T-helper 2 cell treated with Interferon-gamma antibody and Interleukin-4, amounts not matched to agents 100 ng/mL and 5 ng/mL, for 36 hours (primary cell): Measurements from ENCODE around the gene FRMD3. TPM values are rescaled to one million over a fixed set of nuclear protein-coding genes. Genes with fewer than 3 reads are reported as not detected.

Experiments
- intact Hi-C: fragments of 100-400 bp; cut with micrococcal nuclease; formaldehyde crosslinking; loops from one replicate; pipeline ENCODE4 v1.15.1; 2023
- total RNA-seq: library from RNA; stranded (reverse); gene quantifications from 2 replicates; pipeline ENCODE4 v1.2.3, GENCODE V29; 2022

Gene FRMD3
- total RNA-seq, 1 donor from 2014 or later, result 0.70 TPM

DNA sequence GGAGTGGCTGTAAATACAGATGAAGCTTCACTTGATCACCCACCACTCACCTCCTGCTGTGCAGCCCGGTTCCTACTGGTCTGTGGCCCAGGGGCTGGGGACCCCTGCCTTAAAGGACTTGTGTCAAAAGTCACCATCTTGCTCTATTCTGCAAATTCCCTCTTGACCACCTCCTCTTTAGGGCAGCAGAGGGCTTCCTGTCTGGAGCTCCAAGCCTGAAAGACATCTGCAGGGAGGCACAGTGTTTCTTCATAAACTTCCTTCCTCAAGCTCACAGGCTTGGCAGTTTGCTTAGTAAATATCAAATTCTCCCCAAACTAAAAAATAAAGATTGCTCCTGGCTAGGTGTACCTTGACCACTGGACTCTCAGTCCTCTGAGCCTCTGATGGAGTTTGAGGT, 104.4 kb downstream of the FRMD3 start:
- intact Hi-C loops, result no loop called here

DNA sequence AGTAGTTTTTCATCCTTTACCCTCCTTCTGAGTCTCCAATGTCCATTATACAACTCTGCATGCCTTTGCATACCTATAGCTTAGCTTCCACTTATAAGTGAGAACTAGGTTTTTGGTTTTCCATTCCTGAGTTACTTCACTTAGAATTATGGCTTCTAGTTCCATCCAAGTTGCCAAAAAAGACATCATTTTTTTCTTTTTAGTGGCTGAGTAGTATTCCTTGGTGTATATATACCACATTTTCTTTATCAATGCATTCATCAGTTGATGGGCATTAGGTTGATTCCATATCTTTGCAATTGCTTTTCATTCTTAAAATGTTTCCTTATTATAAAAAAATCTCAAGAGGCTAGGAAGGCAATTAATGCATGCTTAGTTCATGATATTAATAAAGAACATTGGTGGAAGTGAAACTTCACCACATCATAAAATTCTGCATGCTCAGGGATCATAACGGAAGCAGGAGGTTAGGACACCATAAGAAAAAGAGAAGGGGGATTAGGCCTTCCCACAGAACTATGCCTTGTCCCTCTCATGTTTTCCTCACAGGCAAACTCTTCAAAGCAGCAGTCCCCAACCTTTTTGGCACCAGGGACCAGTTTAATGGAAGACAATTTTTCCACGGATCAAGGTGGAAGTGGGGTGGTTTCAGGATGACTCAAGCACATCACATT, 105.2 kb downstream of the FRMD3 start:
- intact Hi-C loops, result no loop called here

DNA sequence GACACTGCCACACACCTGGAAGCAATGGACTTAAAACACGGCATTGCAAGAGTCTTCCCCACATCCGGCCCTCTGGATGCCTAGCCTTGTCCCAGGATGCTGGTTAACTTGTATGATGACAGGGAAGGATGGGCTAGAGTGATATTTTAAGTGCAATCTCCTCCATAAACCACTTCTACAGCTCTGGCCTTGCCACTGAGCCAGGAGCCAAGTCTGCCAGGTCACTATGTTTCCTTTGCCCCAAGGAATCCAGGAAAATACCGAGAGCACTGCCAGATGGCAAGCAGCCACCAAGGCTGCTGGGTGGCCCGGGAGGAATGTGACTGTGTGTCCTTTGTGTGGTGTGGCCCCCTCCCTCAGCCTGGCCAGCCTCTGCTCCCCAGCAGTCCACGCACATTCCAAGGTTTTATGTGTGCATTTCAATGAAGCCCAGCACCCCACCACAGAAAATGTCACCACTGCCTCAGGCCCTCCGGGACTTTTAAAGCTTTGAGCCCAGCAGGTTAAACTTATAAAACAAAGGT, 106.0 kb downstream of the FRMD3 start:
- intact Hi-C loops, result no loop called here

DNA sequence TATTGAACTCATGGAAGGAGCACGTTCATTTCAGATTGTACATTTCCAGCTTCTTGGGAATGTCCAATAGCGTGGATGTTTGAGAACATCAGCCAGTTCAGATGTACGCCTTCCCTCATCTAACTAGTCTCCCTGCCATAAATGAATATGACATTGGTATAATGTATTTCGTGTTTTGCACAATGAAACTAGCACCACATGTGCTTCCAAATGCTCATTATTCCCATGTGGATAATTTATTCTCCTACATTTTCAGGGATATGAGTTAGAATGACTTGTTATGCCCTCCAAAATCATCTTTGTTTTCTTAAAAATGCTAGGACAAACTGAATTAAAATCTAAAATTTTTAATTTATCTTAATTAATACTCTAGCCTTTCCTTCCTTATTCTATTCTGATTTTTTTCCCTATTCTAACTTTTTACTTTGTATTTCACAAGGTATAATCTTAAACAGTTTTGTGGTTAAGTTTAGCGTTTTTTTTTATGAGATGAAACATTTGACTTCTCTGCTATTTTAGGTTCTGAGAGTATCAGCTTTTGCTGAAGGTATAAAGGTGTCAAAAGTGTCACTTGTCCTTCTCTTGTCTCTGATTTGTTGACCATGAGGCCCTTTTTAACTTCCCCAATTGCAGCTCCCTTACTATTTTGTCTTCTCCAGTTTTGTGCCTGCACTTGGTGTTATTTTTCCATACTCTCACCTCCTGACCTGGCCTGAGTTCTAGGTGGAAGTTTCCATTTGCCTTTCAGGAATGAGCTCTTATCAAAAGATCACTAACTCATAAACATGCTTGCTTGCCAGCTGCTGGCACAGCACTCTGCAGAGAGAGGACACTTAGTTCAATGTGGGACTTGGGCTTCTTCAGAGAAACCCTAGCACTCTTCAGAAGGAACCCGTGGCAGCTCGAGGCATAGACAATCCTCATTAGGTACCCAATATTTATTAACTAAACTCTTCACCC, 106.8 kb downstream of the FRMD3 start:
- intact Hi-C loops, result no loop called here

DNA sequence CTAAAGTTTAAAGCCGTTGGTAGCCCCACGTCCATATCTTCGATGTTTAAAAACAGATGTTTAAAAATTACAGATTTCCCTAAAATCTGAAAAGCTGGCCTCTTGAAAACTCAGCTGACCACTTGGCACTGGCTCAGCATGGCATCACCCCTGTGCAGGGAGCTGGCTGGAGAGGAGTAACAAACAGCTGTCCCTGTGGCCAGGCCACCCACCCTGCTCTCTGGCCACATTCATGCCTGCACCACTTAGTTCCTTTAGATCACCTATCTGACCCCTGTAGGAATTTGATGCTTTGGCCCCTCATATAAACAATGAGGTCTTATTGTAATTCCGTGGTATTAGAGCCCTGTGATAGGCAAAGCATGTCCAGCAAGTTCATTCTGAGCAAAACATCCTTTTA, 107.5 kb downstream of the FRMD3 start:
- intact Hi-C loops, result no loop called here

DNA sequence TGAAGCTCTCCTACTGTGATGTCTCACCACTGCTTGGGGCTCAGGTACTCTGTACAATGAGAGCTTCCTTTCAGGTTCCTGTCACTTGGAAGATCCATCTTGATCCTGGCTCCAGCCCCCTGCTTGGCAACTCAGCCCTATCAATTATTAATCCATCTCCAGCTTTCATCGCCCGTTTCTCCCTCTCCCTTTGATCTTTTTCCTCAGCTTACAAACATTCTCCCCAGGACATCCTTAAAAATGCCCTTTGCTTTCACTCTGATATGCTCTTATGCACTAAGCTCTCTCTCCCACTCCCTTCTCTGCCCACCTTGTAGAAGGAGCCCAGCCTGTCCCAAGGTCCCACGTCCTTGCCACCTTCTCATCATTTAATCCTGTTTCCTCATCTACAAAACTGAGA, 109.0 kb downstream of the FRMD3 start:
- intact Hi-C loops, result no loop called here

DNA sequence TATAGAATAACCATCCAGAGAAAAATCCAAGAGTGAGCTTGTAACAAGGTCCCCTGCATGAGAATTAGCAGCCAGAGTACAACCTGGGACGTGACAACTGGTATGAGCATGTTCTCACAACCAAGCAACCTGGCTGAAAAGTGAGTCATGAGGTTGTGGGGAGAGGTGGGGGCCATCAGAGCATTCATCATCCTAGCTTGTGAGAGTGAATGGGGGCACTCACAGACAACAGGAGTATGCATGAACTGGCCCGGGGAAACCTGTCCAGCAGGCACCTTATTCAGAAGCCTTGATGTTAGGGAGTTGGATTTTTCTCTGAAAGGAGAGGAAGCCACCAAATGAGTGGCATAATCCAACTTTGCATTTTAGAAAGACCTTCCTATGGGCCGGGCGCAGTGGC, 113.0 kb downstream of the FRMD3 start:
- intact Hi-C loops, result no loop called here

DNA sequence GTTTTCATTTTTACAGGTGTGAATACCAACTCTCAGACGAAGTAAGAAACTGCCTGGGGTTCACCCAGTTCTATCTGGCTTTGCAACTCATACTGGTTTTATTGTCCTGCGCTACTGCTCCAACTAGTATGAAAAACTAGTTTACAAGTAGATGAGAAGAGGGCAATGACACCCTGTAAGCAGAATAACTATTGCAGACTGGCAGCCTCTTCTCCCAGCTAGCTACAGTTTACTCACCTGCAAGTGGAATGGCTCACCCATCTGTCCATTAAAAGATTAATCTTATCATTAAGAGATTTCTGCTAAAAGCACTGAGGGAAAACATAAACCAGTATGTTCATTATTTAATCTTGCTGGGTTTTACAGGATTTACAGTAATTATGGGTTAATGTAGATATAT, 113.4 kb downstream of the FRMD3 start:
- intact Hi-C loops, result no loop called here

DNA sequence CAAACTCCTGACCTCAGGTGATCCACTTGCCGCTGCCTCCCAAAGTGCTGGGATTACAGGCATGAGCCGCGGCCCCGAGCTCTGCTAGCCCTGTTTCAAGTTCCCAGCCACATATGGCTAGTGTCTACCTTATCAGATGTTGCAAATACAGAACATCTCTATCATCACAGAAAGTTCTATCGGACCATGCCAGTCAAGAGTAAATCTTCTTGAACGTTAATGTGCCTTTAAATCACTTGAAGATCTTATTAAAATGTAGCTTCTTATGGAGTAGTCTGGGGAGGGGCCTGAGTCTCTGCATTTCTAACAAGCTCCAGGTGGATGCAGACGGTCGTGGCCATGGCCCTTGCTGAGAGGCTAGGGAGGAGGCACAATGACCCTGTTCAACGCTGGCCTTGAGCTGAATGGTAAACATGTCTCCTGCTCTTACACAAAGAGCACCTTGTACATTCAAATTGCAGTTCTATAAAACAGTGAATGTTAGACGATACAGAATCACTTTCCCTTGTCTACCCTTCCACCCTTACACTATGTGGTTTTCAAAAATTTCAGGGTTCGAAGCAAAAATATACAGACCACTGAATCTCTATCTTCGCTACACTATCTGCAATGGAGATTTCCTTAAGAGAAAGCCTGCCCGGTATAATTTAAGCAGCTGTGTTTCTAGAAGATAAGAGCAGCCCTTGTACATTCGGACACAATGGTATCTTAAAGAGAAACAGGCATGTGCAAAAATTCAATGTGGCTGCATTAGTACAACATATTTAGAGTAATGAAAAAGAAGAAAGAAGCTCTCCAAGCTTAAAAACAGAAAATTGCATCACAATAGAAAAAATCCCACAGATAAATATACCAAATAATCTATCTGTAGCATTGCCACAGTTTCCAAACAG, 114.1 kb downstream of the FRMD3 start:
- intact Hi-C loops, result no loop called here

DNA sequence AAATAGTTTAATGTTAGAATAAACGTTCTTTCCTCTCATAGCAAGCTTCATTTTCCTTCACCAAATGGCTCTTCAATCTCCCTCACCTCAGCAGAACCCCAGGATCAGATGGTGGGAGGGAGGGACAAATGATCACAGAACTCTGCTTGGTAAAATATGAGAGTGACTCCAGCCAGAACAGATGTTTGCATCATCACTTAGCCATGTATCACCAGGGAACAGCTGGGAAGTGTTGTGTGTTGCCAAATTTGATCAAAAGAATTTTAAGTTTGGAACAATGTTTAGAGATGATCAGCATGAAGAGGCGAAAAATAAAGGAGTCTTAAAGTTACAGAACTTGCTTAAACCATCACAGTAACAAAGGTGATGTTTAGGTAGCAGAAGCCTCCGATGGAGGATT, 115.7 kb downstream of the FRMD3 start:
- intact Hi-C loops, result no loop called here

DNA sequence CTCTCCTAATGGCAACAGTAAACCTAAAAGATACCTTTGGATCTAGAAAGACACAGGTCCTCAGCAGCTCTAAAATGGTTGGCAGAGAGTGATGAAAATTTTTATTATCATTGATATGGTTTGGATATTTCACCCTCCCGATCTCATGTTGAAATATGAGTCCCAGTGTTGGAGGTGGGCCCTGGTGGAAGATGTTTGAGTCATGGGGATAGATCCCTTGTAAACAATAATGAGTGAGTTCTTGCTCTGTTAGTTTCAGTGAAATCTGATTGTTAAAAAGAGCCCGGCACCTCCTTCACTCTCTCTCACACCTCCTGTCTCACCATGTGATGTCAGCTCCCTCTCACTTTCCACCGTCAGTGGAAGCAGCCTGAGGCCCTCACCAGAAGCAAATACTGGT, 117.7 kb downstream of the FRMD3 start:
- intact Hi-C loops, result no loop called here

DNA sequence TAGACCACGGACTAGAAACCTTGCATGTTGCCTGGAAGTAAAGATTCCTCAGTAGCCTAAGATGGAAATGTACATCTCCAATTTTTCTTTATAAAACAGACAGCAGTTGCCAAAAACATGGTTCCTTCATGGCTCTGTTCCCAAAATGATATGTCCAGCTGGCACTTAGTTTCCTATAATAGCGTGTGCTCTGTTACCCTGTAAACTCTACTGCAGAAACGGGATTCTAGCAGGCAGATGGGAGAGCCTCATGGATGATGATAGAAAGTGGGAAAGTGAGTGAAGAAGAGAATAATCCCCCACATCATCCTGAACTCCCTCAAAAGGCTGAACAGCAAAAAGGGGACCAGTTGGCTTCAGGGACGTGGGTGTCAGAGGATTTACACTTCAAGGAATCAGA, 118.2 kb downstream of the FRMD3 start:
- intact Hi-C loops, result no loop called here

DNA sequence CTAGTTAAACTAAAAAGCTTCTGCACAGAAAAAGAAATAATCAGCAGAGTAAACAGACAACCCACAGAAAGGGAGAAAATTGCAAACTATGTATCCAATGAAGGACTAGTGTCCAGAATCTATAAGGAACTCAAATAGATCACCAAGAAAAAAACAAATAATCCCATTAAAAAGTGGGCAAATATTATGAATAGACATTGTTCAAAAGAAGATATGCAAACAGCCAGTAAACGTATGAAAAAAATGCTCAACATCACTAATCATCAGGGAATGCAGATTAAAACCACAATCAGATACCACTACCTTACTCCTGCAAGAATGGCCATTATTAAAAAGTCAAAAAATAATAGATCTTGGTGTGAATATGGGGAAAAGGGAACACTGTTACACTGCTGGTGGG, 119.9 kb downstream of the FRMD3 start:
- intact Hi-C loops, result no loop called here

DNA sequence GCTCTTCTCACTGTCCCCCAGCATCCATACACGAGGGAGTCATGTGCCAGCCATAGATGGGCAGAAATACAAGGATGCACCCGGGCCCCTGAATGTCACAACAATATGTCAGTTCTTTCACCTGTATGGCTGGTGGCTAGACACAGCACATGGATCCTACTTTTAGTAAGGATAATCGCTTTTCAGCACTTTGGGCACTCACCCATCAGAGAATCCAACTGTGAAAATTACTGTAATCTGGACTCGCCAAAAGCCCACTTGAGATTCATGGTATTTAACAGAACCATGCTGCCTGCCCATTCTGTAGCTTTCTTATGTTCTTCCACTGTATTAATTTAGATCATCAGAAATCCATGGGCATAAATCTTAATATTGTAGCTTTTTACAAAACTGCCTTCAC, 124.8 kb downstream of the FRMD3 start:
- intact Hi-C loops, result no loop called here

DNA sequence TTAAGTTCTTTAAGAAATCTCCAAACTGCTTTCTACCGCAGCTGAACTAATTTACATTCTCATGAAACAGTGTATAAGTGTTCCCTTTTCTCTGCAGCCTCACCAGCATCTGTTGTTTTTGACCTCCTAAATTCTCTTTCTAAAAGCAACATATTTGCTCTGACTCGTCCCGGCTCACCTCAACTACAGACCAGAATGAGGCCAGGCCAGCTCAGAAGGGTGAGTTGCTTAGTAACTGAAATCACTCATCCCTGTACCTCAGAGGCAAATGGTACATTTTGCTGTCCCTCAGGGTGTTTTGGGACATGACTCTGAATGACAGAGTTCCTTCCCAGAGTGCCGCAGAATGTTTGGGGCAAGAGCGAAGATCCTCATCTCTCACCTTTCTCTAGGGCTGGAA, 127.5 kb downstream of the FRMD3 start:
- intact Hi-C loops, result no loop called here

DNA sequence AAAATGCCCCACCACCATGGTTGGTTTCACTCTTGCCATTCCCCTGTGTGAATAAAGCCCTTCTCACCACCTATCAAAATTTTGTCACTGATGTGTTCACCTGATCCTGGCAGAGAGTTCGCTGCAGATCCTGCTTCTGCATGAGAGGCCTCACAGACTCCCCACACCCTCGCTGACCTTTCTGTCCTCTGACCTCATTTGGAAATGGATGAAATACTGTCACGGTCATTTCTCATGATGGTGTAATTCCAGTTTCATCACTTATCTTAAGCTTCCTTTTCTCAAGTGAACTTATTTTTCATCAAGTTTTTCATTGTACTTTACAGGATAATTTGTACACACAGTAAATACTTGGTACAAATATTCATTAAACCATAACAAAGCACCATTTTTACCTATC, 131.3 kb downstream of the FRMD3 start:
- intact Hi-C loops, result no loop called here

DNA sequence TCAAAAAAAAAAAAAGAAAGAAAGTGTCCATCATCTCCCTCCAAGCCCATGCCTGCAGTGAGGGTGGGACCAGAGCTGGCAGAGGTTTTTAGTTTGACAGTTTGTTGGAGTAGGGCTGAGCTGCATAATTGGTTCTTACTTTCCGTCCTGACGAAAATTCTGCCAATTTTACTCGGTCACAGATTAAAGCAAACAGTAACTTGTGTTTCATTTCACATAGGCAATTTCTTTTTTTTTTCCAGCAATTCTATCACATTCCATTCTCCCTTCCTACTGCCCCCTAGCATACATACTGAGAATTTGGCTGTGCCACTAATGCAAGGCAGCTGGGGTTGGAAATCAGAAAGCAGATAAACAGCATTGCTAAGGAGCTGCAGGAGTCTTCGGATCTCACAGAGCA, 132.4 kb downstream of the FRMD3 start:
- intact Hi-C loops, result no loop called here

DNA sequence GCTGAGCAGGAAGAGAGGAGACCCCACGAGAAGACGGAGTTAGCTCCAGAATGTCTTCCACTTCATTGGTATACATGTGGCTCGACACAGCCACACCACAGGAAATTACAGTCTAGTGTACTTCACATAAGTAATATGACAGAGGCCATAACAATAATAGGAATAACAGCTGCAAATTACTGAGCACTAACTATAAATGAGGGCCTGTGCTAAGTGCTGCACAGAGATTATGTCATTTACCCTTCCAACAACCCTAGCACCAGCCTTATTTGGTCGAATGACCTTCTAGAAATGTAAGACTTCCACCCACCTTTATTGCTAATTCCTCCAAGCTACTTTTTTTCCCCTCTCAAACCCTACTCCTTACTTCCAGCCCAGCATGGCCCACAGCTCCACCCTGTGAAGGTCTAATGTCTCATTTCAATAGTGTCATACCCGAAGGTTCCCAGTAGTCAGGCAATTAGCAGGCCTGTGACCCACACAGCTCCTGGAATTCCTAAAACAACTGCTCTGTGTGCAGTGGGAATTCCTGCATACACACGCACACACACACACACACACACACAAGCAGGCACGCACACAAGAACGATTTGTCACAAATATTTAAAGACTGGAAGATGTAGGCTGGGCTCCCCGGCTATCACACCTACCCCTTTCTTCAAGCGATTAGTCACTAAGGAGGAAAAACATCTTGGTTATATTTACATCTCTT, 134.5 kb downstream of the FRMD3 start:
- intact Hi-C loops, result no loop called here

DNA sequence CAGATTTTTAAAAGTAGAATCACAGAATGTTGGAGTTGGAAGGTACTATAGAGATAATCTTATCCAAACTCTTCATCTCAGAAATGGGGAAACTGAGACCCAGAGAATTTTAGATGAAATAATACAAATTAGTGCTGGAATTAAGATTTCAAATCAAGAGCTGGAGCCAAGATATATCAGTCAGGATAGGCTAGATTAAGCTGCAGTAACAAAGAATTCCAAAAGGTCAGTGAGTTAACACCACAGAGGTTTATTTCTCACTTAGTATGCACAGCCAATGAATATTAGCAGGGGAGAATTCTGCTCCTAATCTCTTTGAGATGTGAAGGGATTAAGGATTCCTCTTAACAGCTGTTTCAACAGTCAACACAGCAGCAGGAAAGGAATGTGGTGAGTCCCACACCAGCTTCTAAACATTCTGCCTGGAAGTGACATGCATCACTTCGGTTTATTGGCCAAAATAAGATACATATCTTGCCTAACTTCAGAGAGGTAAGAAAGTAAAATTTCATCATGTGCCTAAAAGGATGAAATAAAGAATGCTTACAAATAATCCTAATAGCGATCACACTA, 136.8 kb downstream of the FRMD3 start:
- intact Hi-C loops, result no loop called here

DNA sequence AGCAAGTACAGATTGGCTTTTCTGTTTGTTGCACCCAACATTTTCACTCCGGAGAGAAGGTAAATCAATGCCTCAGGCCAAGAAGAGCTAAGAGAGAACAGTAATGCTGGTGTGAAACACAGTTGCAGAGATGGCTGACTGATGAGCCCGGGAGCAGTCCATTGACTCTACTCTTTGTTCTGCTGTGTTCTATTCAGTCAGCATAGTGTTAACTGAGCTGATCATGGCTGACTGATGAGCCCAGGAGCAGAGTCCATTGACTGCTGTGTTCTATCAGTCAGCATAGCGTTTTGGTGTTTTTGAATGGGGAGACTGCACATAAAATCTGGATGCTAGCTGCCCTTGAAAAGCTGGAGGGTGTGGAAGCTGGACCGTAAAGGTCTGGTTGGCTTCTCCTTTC, 141.4 kb downstream of the FRMD3 start:
- intact Hi-C loops, result no loop called here

DNA sequence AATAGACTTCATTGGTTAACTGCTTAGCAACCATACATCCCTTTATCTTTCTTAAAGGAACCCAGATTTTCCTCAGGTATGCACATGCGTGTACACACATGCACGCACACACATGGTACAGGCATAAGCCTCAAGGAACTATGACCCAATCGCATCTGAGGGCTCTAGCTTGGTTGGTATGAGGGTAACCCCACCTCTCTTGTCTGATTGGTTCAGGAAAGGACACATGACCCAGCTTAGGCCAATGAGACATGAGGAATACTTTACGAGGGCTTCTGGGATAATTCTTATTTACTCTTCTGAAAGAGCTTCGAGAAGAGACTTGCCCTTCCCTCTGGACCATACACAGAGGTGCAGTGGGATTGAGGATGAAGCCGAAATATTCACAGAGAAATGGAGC, 141.9 kb downstream of the FRMD3 start:
- intact Hi-C loops, result no loop called here
